Measurements from ENCODE around the gene SLC27A2.

The SLC27A2 gene

DNA sequence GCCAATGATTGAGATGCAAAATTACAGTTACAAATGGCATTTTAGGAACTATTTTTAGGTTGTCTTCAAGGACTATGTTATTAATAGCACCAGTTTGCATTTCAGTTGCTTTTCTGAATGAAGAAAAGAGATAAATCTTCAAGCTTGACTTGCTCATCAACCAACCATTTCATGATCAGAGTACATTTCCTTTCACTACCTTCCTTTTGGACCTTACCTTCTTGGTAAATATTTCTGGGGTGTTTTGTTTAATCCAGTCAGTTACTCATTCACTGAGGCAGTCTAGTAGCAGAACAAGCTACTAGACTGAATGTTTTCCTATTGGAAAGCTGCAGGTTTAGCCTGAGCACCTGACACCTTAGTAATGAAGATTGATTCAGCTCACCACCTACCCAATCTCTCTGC lies 8.2 kb downstream of the SLC27A2 start:
- Mint-ChIP-seq H3K4me3 (no peak overlapping the region), H3K36me3 (ENCODE audit: low read depth) (no peaks in the 10 kb centered on the region), H3K9me3 (no peaks in the 10 kb centered on the region), H3K27me3 (no peaks in the 10 kb centered on the region), H3K27ac (no peak overlapping the region), H3K4me1 (ENCODE audit: low read depth) (no peaks in the 10 kb centered on the region)
- intact Hi-C loops (cut with micrococcal nuclease) = no loop called here

- no peaks in the 10 kb centered on the region for H3K27me3 Mint-ChIP-seq
- no peaks in the 10 kb centered on the region for H3K4me1 Mint-ChIP-seq (ENCODE audit: low read depth)
- no peaks in the 10 kb centered on the region for H3K9me3 Mint-ChIP-seq
- H3K27ac Mint-ChIP-seq = no peak overlapping the region
- no peaks in the 10 kb centered on the region for H3K36me3 Mint-ChIP-seq (ENCODE audit: low read depth)
- intact Hi-C loops (cut with micrococcal nuclease) = no loop called here
- no peak overlapping the region for H3K4me3 Mint-ChIP-seq
Measured at GRCh38 chr15:50190723-50191122, 8.7 kb downstream of the SLC27A2 start.

GRCh38 chr15:50192164-50192563 lies 10.2 kb downstream of the SLC27A2 start:
- Mint-ChIP-seq H3K9me3 (no peaks in the 10 kb centered on the region), H3K4me3 (no peak overlapping the region), H3K27ac (no peak overlapping the region), H3K36me3 (ENCODE audit: low read depth) (no peaks in the 10 kb centered on the region), H3K27me3 (no peaks in the 10 kb centered on the region), H3K4me1 (ENCODE audit: low read depth) (no peaks in the 10 kb centered on the region)
- intact Hi-C loops (cut with micrococcal nuclease) = no loop called here

DNA sequence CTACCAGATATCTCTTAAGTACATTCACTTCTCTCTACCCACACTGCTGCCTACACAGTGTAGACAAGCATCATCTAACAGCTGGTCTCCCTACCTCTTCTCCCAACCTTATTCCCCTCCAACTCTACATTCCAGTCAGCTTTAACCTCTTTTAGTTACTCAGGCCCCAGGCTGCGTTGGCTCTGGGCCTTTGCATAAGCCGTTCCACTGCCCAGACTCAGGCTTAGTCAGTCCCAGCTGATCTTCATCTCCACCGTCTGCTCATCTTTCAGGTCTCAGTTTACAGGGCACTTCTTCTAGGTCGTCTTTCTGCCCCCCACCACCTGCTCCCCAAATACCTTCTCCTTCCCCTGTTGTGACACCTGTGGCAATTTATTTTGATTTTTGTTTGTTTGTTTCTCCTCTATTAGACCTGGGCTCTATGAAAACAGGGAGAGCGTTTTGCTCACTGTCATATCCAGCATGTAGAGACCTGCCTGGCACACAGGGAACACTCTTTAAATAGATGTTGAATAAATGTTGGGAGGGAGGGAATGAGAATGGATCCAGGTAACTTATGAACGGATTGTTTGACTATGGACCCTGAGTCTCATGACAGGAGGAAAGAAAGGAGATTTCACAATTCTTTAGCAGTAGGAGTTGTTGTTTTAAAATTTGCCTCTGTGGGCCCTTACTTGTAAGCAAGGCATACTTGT lies 11.1 kb downstream of the SLC27A2 start:
- no peak overlapping the region for H3K27ac Mint-ChIP-seq
- no peak overlapping the region for H3K4me3 Mint-ChIP-seq
- H3K4me1 Mint-ChIP-seq (ENCODE audit: low read depth) = no peaks in the 10 kb centered on the region
- no peaks in the 10 kb centered on the region for H3K36me3 Mint-ChIP-seq (ENCODE audit: low read depth)
- H3K9me3 Mint-ChIP-seq = no peaks in the 10 kb centered on the region
- intact Hi-C loops (cut with micrococcal nuclease) = no loop called here
- no peaks in the 10 kb centered on the region for H3K27me3 Mint-ChIP-seq

DNA sequence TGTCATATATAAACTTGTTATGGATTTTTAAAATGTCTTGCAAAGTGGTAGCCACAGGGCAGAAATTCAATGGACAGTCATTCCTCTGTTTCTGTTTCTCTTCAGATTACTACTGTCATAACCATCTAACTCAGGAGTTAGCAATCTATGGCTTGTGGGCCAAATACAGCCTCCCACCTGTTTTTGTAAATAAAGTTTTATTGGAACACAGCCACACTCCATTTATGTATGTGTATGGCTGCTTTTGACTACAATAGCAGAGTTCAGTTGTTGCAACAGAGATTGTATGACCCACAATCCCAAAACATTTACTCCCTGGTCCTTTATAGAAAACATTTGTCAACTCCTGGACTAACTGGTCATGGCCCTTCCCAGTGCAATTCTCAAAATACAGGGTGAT lies 20.0 kb downstream of the SLC27A2 start:
- H3K36me3 Mint-ChIP-seq (ENCODE audit: low read depth) = no peaks in the 10 kb centered on the region
- intact Hi-C loops (cut with micrococcal nuclease) = no loop called here
- no peak overlapping the region for H3K4me3 Mint-ChIP-seq
- H3K9me3 Mint-ChIP-seq = no peaks in the 10 kb centered on the region
- no peaks in the 10 kb centered on the region for H3K4me1 Mint-ChIP-seq (ENCODE audit: low read depth)
- H3K27ac Mint-ChIP-seq = no peak overlapping the region
- no peaks in the 10 kb centered on the region for H3K27me3 Mint-ChIP-seq

DNA sequence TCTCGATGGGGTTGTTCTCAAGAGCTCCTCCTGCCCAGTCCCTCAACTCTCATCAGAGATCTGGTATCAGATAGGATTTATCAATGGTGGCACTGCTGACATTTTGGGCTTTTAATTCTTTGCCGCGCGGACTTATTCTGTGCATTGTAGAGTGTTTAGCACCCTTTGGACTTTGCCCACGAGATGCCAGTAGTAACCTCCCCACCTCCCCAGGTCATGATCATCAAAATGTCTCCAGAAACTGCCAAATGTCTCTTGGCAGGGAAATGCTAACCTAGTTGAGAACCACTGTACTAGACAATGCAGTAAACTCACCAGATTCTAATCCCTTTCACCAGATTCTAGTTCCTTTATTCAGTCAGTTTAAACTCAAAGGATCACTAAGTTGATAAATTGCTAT lies 24.0 kb downstream of the SLC27A2 start:
- peaks cover 4% of the 10 kb centered on the region for H3K9me3 Mint-ChIP-seq
- H3K4me1 Mint-ChIP-seq (ENCODE audit: low read depth) = no peaks in the 10 kb centered on the region
- H3K4me3 Mint-ChIP-seq = no peak overlapping the region
- no peaks in the 10 kb centered on the region for H3K27me3 Mint-ChIP-seq
- intact Hi-C loops (cut with micrococcal nuclease) = no loop called here
- H3K27ac Mint-ChIP-seq = no peak overlapping the region
- no peaks in the 10 kb centered on the region for H3K36me3 Mint-ChIP-seq (ENCODE audit: low read depth)

DNA sequence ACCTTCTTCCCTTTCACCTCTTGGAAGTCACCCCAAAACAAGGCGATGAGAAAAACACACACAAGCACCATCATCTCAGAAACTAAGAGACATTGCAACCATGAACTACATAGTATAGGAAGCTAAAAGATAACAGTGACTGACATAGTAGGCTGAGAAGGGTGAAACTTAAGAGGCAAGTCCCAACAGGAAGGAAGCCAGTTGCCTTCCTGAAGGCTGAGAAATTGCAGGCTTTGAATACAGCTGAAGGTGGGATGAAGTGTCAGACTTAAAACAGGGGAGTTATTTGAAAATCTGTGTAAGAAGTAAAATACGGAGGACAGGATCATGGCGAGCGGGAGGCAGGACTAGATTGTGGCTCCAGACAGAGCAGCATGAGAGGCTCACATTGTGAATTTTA lies 27.8 kb downstream of the SLC27A2 start:
- H3K4me3 Mint-ChIP-seq = no peak overlapping the region
- H3K27ac Mint-ChIP-seq = no peak overlapping the region
- H3K4me1 Mint-ChIP-seq (ENCODE audit: low read depth) = no peaks in the 10 kb centered on the region
- H3K9me3 Mint-ChIP-seq = peaks cover 27% of the 10 kb centered on the region
- H3K27me3 Mint-ChIP-seq = no peaks in the 10 kb centered on the region
- no peaks in the 10 kb centered on the region for H3K36me3 Mint-ChIP-seq (ENCODE audit: low read depth)
- intact Hi-C loops (cut with micrococcal nuclease) = no loop called here

DNA sequence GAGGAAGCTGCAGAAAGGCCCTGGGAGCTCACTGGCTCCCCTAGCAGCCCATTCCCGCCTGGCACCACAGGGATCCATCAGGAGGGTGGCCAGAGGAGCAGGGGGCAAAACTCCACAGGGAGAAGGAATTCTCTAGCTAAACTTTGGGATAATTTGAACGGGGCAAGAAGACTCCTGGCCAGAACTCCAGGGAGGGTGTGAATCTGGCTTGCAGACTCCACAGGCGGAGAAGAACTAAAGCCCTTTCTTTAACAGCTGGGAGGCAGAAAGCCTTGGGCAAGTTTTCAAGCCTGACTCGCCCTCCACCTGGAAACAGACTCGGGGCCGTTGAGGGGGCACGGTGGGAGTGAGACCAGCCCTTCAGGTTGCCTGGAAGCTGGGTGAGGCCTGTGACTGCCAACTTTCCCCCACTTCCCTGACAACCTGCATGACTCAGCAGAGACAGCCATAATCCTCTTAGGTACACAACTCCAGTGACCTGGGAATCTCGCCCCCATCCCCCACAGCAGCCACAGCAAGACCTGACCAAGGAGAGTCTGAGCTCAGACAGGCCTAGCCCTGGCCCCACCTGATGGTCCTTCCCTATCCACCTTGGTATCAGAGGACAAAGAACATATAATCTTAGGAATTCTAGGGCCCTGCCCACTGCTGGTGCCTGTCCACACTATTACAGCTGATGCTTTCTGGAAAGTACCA lies 28.6 kb downstream of the SLC27A2 start:
- H3K27me3 Mint-ChIP-seq = no peaks in the 10 kb centered on the region
- no peak overlapping the region for H3K4me3 Mint-ChIP-seq
- H3K36me3 Mint-ChIP-seq (ENCODE audit: low read depth) = no peaks in the 10 kb centered on the region
- no peak overlapping the region for H3K27ac Mint-ChIP-seq
- intact Hi-C loops (cut with micrococcal nuclease) = no loop called here
- H3K9me3 Mint-ChIP-seq = peaks cover 27% of the 10 kb centered on the region
- H3K4me1 Mint-ChIP-seq (ENCODE audit: low read depth) = no peaks in the 10 kb centered on the region

- H3K27ac Mint-ChIP-seq = no peak overlapping the region
- no peaks in the 10 kb centered on the region for H3K27me3 Mint-ChIP-seq
- peaks cover under 1% of the 10 kb centered on the region for H3K9me3 Mint-ChIP-seq
- intact Hi-C loops (cut with micrococcal nuclease) = no loop called here
- H3K4me3 Mint-ChIP-seq = no peak overlapping the region
- H3K4me1 Mint-ChIP-seq (ENCODE audit: low read depth) = no peaks in the 10 kb centered on the region
- H3K36me3 Mint-ChIP-seq (ENCODE audit: low read depth) = no peaks in the 10 kb centered on the region
Measured at GRCh38 chr15:50218291-50218690, 36.3 kb downstream of the SLC27A2 start.

DNA sequence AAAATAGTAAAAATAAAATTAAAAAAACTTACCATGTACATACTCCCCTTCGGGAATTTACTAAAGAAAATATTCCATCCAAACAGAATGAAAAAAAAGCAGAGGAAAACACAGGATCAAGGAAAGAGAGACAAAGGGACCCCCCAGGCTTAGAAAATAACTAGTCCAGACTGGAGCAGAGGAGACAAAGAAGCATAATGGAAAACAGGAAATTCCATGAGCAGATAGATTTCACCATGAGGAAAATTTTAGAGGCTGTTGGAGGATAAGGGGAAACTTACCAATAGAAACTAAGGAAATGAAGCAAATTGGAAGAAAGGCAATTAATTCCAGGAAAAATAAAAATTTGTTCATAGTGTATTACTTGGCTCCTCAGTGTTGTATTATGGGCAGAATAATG lies 36.7 kb downstream of the SLC27A2 start:
- Mint-ChIP-seq H3K4me3 (no peak overlapping the region), H3K4me1 (ENCODE audit: low read depth) (no peaks in the 10 kb centered on the region), H3K27ac (no peak overlapping the region), H3K36me3 (ENCODE audit: low read depth) (no peaks in the 10 kb centered on the region), H3K27me3 (no peaks in the 10 kb centered on the region), H3K9me3 (no peaks in the 10 kb centered on the region)
- intact Hi-C loops (cut with micrococcal nuclease) = no loop called here

- H3K4me3 Mint-ChIP-seq = no peak overlapping the region
- no peaks in the 10 kb centered on the region for H3K4me1 Mint-ChIP-seq (ENCODE audit: low read depth)
- intact Hi-C loops (cut with micrococcal nuclease) = no loop called here
- H3K9me3 Mint-ChIP-seq = no peaks in the 10 kb centered on the region
- no peak overlapping the region for H3K27ac Mint-ChIP-seq
- no peaks in the 10 kb centered on the region for H3K36me3 Mint-ChIP-seq (ENCODE audit: low read depth)
- no peaks in the 10 kb centered on the region for H3K27me3 Mint-ChIP-seq
Measured at GRCh38 chr15:50219820-50220219, 37.8 kb downstream of the SLC27A2 start.

- Mint-ChIP-seq H3K27me3 (no peaks in the 10 kb centered on the region), H3K27ac (no peak overlapping the region), H3K36me3 (ENCODE audit: low read depth) (no peaks in the 10 kb centered on the region), H3K4me1 (ENCODE audit: low read depth) (no peaks in the 10 kb centered on the region), H3K4me3 (no peak overlapping the region), H3K9me3 (no peaks in the 10 kb centered on the region)
- intact Hi-C loops (cut with micrococcal nuclease) = no loop called here
Measured at GRCh38 chr15:50222181-50222580, 40.2 kb downstream of the SLC27A2 start.

- H3K27ac Mint-ChIP-seq = no peak overlapping the region
- no peaks in the 10 kb centered on the region for H3K36me3 Mint-ChIP-seq (ENCODE audit: low read depth)
- intact Hi-C loops (cut with micrococcal nuclease) = no loop called here
- H3K4me1 Mint-ChIP-seq (ENCODE audit: low read depth) = no peaks in the 10 kb centered on the region
- no peaks in the 10 kb centered on the region for H3K27me3 Mint-ChIP-seq
- H3K4me3 Mint-ChIP-seq = no peak overlapping the region
- H3K9me3 Mint-ChIP-seq = no peaks in the 10 kb centered on the region
Measured at GRCh38 chr15:50224606-50225005, 42.6 kb downstream of the SLC27A2 start.

GRCh38 chr15:50225057-50225456 lies 43.1 kb downstream of the SLC27A2 start:
- H3K36me3 Mint-ChIP-seq (ENCODE audit: low read depth) = no peaks in the 10 kb centered on the region
- no peaks in the 10 kb centered on the region for H3K9me3 Mint-ChIP-seq

DNA sequence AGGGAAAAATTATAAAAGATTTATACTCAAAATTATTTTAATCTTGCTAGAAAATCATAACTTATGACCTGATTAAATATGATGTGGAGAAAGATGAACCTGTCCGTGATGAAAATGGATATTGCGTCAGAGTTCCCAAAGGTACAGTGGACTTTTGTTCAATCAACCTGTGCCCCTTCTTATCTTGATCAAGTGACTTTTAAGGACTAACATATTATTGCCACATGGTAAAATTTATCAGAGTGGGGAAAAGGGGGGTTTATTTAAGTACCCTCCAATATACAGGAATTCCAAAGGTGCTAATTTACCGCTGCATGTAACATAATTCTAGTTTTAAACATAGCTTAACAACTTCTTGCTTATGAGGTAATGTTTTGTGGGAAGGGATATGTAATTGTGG lies 43.9 kb downstream of the SLC27A2 start:
- no peaks in the 10 kb centered on the region for H3K27me3 Mint-ChIP-seq
- no peaks in the 10 kb centered on the region for H3K9me3 Mint-ChIP-seq
- no peaks in the 10 kb centered on the region for H3K36me3 Mint-ChIP-seq (ENCODE audit: low read depth)
- H3K4me1 Mint-ChIP-seq (ENCODE audit: low read depth) = no peaks in the 10 kb centered on the region
- intact Hi-C loops (cut with micrococcal nuclease) = no loop called here
- H3K27ac Mint-ChIP-seq = no peak overlapping the region
- no peak overlapping the region for H3K4me3 Mint-ChIP-seq

More at GRCh38 chr15:50225057-50225456, 43.1 kb downstream of the SLC27A2 start:
- H3K4me3 Mint-ChIP-seq = no peak overlapping the region
- intact Hi-C loops (cut with micrococcal nuclease) = no loop called here
- no peaks in the 10 kb centered on the region for H3K27me3 Mint-ChIP-seq
- no peak overlapping the region for H3K27ac Mint-ChIP-seq
- no peaks in the 10 kb centered on the region for H3K4me1 Mint-ChIP-seq (ENCODE audit: low read depth)

All from dendritic cell treated with granulocyte-macrophage colony-stimulating factor and Interleukin-4, amounts not matched to agents 40 ng/mL and 50 ng/mL, for 4 days (primary cell).